ENCODE measurements around the gene CASP3.

DNA sequence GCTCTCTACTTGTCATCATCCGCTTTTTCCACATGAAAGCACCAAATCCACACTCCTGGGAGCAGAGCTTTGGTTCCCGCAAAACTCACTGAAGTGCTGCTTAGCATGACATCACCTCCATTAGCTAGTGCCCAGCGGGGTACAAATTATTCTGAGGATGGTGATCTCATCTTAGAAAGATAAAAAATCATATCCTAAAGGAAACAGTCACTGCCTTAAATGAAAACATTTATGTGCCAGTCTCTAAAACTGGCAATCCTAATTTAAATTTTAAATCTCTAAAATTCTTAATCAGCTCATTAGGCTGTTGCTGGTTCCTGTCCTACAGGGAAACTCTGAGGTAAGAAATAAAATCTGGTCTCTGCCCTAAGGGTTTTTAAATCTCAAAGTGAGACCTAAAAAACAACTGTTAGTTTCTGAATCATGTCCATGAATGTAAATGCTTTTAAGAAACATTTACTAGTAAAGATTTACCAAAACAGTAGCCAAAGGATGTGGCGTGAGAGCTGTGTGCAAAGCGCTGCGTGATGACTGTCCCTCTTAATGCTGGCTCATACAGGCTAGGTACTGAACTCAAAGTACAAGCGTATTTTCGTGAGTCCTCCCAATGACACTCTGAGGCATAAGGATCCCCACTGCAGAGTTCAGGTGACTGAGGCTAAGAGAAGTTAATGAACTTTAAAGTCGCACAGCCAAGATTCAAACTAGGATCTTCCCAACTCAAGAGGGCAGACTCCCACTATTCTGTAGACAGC, 4.5 kb downstream of the CASP3 start:
- TF ChIP-seq, protein P1, sequence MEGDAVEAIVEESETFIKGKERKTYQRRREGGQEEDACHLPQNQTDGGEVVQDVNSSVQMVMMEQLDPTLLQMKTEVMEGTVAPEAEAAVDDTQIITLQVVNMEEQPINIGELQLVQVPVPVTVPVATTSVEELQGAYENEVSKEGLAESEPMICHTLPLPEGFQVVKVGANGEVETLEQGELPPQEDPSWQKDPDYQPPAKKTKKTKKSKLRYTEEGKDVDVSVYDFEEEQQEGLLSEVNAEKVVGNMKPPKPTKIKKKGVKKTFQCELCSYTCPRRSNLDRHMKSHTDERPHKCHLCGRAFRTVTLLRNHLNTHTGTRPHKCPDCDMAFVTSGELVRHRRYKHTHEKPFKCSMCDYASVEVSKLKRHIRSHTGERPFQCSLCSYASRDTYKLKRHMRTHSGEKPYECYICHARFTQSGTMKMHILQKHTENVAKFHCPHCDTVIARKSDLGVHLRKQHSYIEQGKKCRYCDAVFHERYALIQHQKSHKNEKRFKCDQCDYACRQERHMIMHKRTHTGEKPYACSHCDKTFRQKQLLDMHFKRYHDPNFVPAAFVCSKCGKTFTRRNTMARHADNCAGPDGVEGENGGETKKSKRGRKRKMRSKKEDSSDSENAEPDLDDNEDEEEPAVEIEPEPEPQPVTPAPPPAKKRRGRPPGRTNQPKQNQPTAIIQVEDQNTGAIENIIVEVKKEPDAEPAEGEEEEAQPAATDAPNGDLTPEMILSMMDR (IDR thresholded peaks at IDR 0.05) = no peak
- no peak for TF ChIP-seq POLR2A (IDR thresholded peaks at IDR 0.05)

All from Peyer's patch (tissue), 4 donors.